Left ventricle myocardium inferior (tissue), 1 donor: ENCODE results near the gene CD47. TPM values are rescaled to one million over a fixed set of nuclear protein-coding genes. Genes with fewer than 3 reads are reported as not detected.

Experiments
- DNase-seq: peaks from one replicate; pipeline ENCODE4 v3.0.0-alpha.2; 2020
- H3K27ac ChIP-seq: fragments of 200-600 bp; replicated peaks from 2 replicates; pipeline ENCODE4 v1.8.0; 2021
- H3K27me3 ChIP-seq: fragments of 200-600 bp; 2 replicates; pipeline ENCODE4 v1.8.0; 2021; ENCODE audit warnings: low read depth
- H3K36me3 ChIP-seq: fragments of 200-600 bp; 2 replicates; pipeline ENCODE4 v1.8.0; 2021
- H3K4me1 ChIP-seq: fragments of 200-600 bp; 2 replicates; pipeline ENCODE4 v1.8.0; 2021
- H3K4me3 ChIP-seq: fragments of 200-600 bp; 2 replicates; pipeline ENCODE4 v1.8.0; 2021; ENCODE audit warnings: mild to moderate bottlenecking, moderate library complexity
- H3K9me3 ChIP-seq: fragments of 200-600 bp; replicated peaks from 2 replicates; pipeline ENCODE4 v1.8.0; 2021
- CTCF ChIP-seq: fragments of 200-600 bp; IDR thresholded peaks from 2 replicates; pipeline ENCODE4 v1.8.0; 2021; ENCODE audit warnings: antibody characterized with exemption, mild to moderate bottlenecking, borderline replicate concordance
- intact Hi-C: fragments of 100-400 bp; cut with micrococcal nuclease; formaldehyde crosslinking; loops from one replicate; pipeline ENCODE4 v1.11.0; 2022
- total RNA-seq: library from RNA; stranded (reverse); fragmentation: NEBNext Ultra II Directional; extraction: Animal tissue kit (Norgen Biotek cat#: 25700); gene quantifications from one replicate; pipeline ENCODE4 v1.2.1, GENCODE V29; 2021
- donor health status: DM: no; HTN: yes; CAD: no; lungs with severe emphysema.

Gene CD47
- total RNA-seq, 1 donor from 2014 or later, result 35.9 TPM

GRCh38 chr3:108062051-108062450 lies 28.8 kb downstream of the CD47 start:
- no peak for TF ChIP-seq CTCF
- Histone ChIP-seq H3K9me3 (no peaks in the 10 kb centered on the region), H3K4me3 (no peak overlapping the region), H3K36me3 (peaks cover 46% of the 10 kb centered on the region), H3K27ac (no peak overlapping the region), H3K4me1 (peaks cover 30% of the 10 kb centered on the region), H3K27me3 (no peaks in the 10 kb centered on the region)
- intact Hi-C loops, result no loop called here
- DNase-seq, result no peak

- Histone ChIP-seq H3K9me3 (no peaks in the 10 kb centered on the region), H3K4me1 (peaks cover 30% of the 10 kb centered on the region), H3K36me3 (peaks cover 38% of the 10 kb centered on the region), H3K27me3 (no peaks in the 10 kb centered on the region), H3K27ac (no peak overlapping the region), H3K4me3 (no peak overlapping the region)
- intact Hi-C loops, result no loop called here
- no peak for DNase-seq
- TF ChIP-seq CTCF, result no peak
These were observed 30.5 kb downstream of the CD47 start for GRCh38 chr3:108060331-108060730.

- intact Hi-C loops, result no loop called here
- TF ChIP-seq CTCF, result no peak
- H3K9me3 ChIP-seq, result no peaks in the 10 kb centered on the region
- peaks cover 61% of the 10 kb centered on the region for H3K36me3 ChIP-seq
- H3K27ac ChIP-seq, result no peak overlapping the region
- H3K27me3 ChIP-seq, result no peaks in the 10 kb centered on the region
- DNase-seq, result no peak
- no peak overlapping the region for H3K4me3 ChIP-seq
- peaks cover 7% of the 10 kb centered on the region for H3K4me1 ChIP-seq
These were observed 34.9 kb downstream of the CD47 start for GRCh38 chr3:108055931-108056330.

GRCh38 chr3:108054935-108055334 lies 35.9 kb downstream of the CD47 start:
- peaks cover 59% of the 10 kb centered on the region for H3K36me3 ChIP-seq
- intact Hi-C loops, result no loop called here
- TF ChIP-seq CTCF, result no peak
- DNase-seq, result no peak
- no peaks in the 10 kb centered on the region for H3K27me3 ChIP-seq
- no peak overlapping the region for H3K4me3 ChIP-seq
- no peak overlapping the region for H3K27ac ChIP-seq
- H3K4me1 ChIP-seq, result peaks cover 10% of the 10 kb centered on the region
- no peaks in the 10 kb centered on the region for H3K9me3 ChIP-seq

GRCh38 chr3:108053483-108053882 lies 37.3 kb downstream of the CD47 start:
- H3K9me3 ChIP-seq, result no peaks in the 10 kb centered on the region
- no peak for TF ChIP-seq CTCF
- H3K4me3 ChIP-seq, result no peak overlapping the region
- H3K4me1 ChIP-seq, result peaks cover 10% of the 10 kb centered on the region
- no peak for DNase-seq
- intact Hi-C loops, result no loop called here
- H3K36me3 ChIP-seq, result peaks cover 55% of the 10 kb centered on the region
- H3K27me3 ChIP-seq, result no peaks in the 10 kb centered on the region
- H3K27ac ChIP-seq, result no peak overlapping the region

- H3K36me3 ChIP-seq, result peaks cover 51% of the 10 kb centered on the region
- H3K27me3 ChIP-seq, result no peaks in the 10 kb centered on the region
- no peak overlapping the region for H3K27ac ChIP-seq
- no peak for TF ChIP-seq CTCF
- H3K4me3 ChIP-seq, result no peak overlapping the region
- peaks cover 10% of the 10 kb centered on the region for H3K4me1 ChIP-seq
- DNase-seq, result no peak
- intact Hi-C loops, result no loop called here
- H3K9me3 ChIP-seq, result no peaks in the 10 kb centered on the region
These were observed 37.8 kb downstream of the CD47 start for GRCh38 chr3:108053067-108053466.
